Measurements from ENCODE around the gene TOR1AIP1. TPM values are rescaled to one million over a fixed set of nuclear protein-coding genes. Genes with fewer than 3 reads are reported as not detected.

Gene TOR1AIP1
- total RNA-seq, 5 donors from 2014 or later (not counting 1 experiment from before 2014, with no cell fraction given): 41.1 to 60.3 (median 44.7) TPM

DNA sequence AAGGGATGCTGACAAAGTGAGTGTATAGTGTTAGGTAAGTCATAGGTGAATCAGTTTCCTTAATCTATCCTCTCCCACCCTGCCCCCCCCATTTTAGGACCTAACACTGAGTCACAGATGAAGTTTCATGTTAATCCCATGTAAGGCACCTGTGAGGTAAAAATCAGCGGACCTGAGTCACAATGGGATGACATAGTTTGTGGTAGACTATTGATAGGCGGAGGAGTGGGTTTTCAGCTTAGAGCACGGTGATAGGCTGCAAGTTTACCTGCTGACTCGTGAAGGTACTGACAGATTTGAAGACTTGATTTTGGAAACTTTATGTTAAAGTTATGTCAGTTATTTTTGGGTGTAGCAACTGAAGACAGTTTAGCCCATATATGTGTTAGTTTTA lies 1.7 kb downstream of the TOR1AIP1 start:
- Histone ChIP-seq H3K27me3 (replicated peaks in 1 of 2; ENCODE audit: control insufficient read depth in 2 of 2, extremely low read depth in 1 of 2, insufficient read depth in 2 of 2, low read length in 1 of 2) (no peaks in the 10 kb centered on the region), H3K4me1 (ENCODE audit: control insufficient read depth in 1 of 2, extremely low read depth in 1 of 2, insufficient read depth in 2 of 2, low read length in 2 of 2) (peaks cover 16 to 26% of the 10 kb centered on the region in 2 experiments), H3K4me3 (ENCODE audit: control insufficient read depth in 1 of 2, extremely low read depth in 1 of 2, low read length in 1 of 2) (peak overlapping the region; percentile 92 to 96), H3K27ac (ENCODE audit: low read length) (peak overlapping the region; percentile 96), H3K36me3 (ENCODE audit: control insufficient read depth in 2 of 2, extremely low read depth in 1 of 2, insufficient read depth in 1 of 2, low read length in 1 of 2) (peaks cover 3 to 33% of the 10 kb centered on the region in 2 donors), H3K9me3 (no peaks in the 10 kb centered on the region)
- DNase-seq (peak in 34 of 35 experiments; percentile 15 to 78 (median 54)), ATAC-seq (replicated peaks in 1 of 4) (peak in 1 of 4 experiments; percentile 36)
- H3K4me3 Mint-ChIP-seq: peak overlapping the region; percentile 93 to 99 (median 95)
- 5% methylated on average over 4 of the region's 4 CpGs for WGBS (ENCODE audit: insufficient coverage)
- no peaks in the 10 kb centered on the region for H3K27me3 Mint-ChIP-seq
- POLR2A ChIA-PET: interaction anchor here (0.6 to 2.7 kb wide), 7 partner anchors 14 to 71 kb away, joined by 3 to 22 read pairs (median 5); partner anchors contain the start of gene CEP350 (in 1 of the 2)
- CTCF ChIA-PET: interaction anchor here (0.5 to 2.5 kb wide), 4 partner anchors 15 to 291 kb away, joined by 3 to 14 read pairs (median 10); partner anchors contain the start of gene CEP350 (in 1 of the 2)
- peak overlapping the region; percentile 100 for H3K27ac Mint-ChIP-seq
- no peaks in the 10 kb centered on the region for H3K9me3 Mint-ChIP-seq
- H3K4me1 Mint-ChIP-seq: peaks cover 58 to 70% (median 68%) of the 10 kb centered on the region in 3 donors
- H3K36me3 Mint-ChIP-seq: peaks cover 13% of the 10 kb centered on the region

DNA sequence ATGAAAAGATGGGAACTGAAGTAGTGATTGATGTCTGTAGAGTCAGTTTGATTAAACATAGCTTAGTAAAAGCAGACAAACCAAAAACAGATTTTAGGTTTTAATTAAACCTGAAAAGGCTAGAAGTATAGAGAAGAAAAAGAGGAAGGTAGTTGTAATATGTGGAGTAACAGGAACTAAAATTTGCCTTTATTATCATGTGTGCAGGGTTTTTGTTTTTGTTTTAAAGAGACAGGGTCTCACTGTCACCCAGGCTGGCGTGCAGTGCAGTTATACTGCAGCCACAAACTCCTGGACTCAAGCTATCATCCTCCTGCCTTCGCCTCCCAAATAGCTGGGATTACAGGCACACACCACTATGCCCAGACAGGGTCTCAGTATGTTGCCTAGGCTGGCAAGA lies 6.0 kb downstream of the TOR1AIP1 start:
- CTCF ChIA-PET: no interaction called here
- Mint-ChIP-seq H3K27ac (no peak overlapping the region), H3K27me3 (no peaks in the 10 kb centered on the region), H3K4me1 (peaks cover 52 to 56% (median 55%) of the 10 kb centered on the region in 3 donors), H3K9me3 (no peaks in the 10 kb centered on the region), H3K4me3 (peak overlapping the region in 2 of 3 donors; percentile 1 to 10), H3K36me3 (peaks cover 22% of the 10 kb centered on the region)
- no peaks in the 10 kb centered on the region for H3K9me3 ChIP-seq
- DNase-seq (no peak), ATAC-seq (replicated peaks in 1 of 4) (no peak)
- POLR2A ChIA-PET: interaction anchor here in 1 of 2 donors (0.6 kb wide), 2 partner anchors 42 to 178 kb away, joined by 5 to 6 read pairs; no protein-coding TSS in a partner anchor
- no peaks in the 10 kb centered on the region for H3K27me3 ChIP-seq (replicated peaks in 1 of 2; ENCODE audit: control insufficient read depth in 2 of 2, extremely low read depth in 1 of 2, insufficient read depth in 2 of 2, low read length in 1 of 2)
- H3K36me3 ChIP-seq (ENCODE audit: control insufficient read depth in 2 of 2, extremely low read depth in 1 of 2, insufficient read depth in 1 of 2, low read length in 1 of 2): peaks cover 3 to 60% of the 10 kb centered on the region in 2 donors
- H3K4me3 ChIP-seq (ENCODE audit: control insufficient read depth in 1 of 2, extremely low read depth in 1 of 2, low read length in 1 of 2): no peak overlapping the region
- H3K4me1 ChIP-seq (ENCODE audit: control insufficient read depth in 1 of 2, extremely low read depth in 1 of 2, insufficient read depth in 2 of 2, low read length in 2 of 2): peaks cover 16 to 20% of the 10 kb centered on the region in 2 experiments
- WGBS (ENCODE audit: insufficient coverage): no CpG with 5 or more reads among the region's 2 CpGs
- H3K27ac ChIP-seq (ENCODE audit: low read length): no peak overlapping the region

DNA sequence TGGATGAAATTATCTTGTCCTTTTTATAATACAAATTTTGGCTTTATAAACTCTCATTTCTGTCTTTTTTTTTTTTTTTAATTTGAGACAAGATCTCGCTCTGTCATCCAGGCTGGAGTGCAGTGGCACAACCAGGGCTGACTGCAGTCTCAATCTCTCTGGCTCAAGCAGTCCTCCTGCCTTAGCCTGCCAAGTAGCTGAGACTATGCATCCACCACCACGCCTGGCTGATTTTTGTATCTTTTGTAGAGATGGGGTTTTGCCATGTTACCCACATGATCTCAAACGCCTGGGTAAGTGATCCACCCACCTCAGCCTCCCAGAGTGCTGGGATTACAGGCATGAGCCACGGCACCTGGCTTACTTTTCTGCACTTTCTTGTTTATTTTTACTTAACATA lies 7.5 kb downstream of the TOR1AIP1 start:
- DNase-seq (no peak), ATAC-seq (replicated peaks in 1 of 4) (no peak)
- Mint-ChIP-seq H3K27me3 (no peaks in the 10 kb centered on the region), H3K36me3 (peaks cover 19% of the 10 kb centered on the region), H3K27ac (no peak overlapping the region), H3K4me3 (no peak overlapping the region), H3K9me3 (no peaks in the 10 kb centered on the region), H3K4me1 (peaks cover 43 to 44% (median 43%) of the 10 kb centered on the region in 3 donors)
- no peaks in the 10 kb centered on the region for H3K27me3 ChIP-seq (replicated peaks in 1 of 2; ENCODE audit: control insufficient read depth in 2 of 2, extremely low read depth in 1 of 2, insufficient read depth in 2 of 2, low read length in 1 of 2)
- H3K4me3 ChIP-seq (ENCODE audit: control insufficient read depth in 1 of 2, extremely low read depth in 1 of 2, low read length in 1 of 2): no peak overlapping the region
- peaks cover 14% of the 10 kb centered on the region in 2 experiments for H3K4me1 ChIP-seq (ENCODE audit: control insufficient read depth in 1 of 2, extremely low read depth in 1 of 2, insufficient read depth in 2 of 2, low read length in 2 of 2)
- WGBS (ENCODE audit: insufficient coverage): 100% methylated on average over 1 of the region's 4 CpGs
- no peaks in the 10 kb centered on the region for H3K9me3 ChIP-seq
- ChIA-PET POLR2A (interaction anchor here in 1 of 2 donors (0.7 kb wide), 1 partner anchor 45 kb away, joined by 3 read pairs; no protein-coding TSS in a partner anchor), CTCF (interaction anchor here in 1 of 2 donors (0.9 kb wide), 1 partner anchor 22 kb away, joined by 3 read pairs; no protein-coding TSS in a partner anchor)
- peaks cover 3 to 70% of the 10 kb centered on the region in 2 donors for H3K36me3 ChIP-seq (ENCODE audit: control insufficient read depth in 2 of 2, extremely low read depth in 1 of 2, insufficient read depth in 1 of 2, low read length in 1 of 2)
- no peak overlapping the region for H3K27ac ChIP-seq (ENCODE audit: low read length)

DNA sequence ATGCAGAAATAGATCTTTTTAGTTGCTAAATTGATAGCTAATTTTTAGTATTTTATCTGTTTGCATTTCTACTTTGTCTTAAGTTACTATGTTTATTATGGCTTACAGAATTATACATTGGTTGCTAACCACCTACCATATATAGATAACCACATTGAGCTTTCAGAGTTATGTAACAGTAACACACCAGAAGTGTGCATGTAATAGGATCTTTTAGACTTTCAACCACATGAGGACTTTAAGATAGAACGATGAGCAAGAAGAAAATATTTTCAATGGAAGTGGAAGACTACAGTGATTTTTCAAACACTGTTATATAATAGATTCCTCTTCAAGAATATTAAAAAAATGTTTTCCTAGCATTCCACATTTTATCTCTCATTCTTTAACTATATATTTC lies 28.8 kb downstream of the TOR1AIP1 start:
- ChIA-PET CTCF (interaction anchor here (0.9 to 1.4 kb wide), 5 partner anchors 9 to 205 kb away, joined by 3 to 6 read pairs (median 3); no protein-coding TSS in a partner anchor), POLR2A (interaction anchor here in 1 of 2 donors (1.6 kb wide), 1 partner anchor 28 kb away, joined by 4 read pairs; the partner anchor contains the start of gene TOR1AIP1)
- no CpG with 5 or more reads among the region's 1 CpG for WGBS (ENCODE audit: insufficient coverage)
- Mint-ChIP-seq H3K4me1 (peaks cover 7 to 20% (median 7%) of the 10 kb centered on the region in 3 donors), H3K4me3 (no peak overlapping the region), H3K27ac (peak overlapping the region in 1 of 2 donors; percentile 11), H3K36me3 (peaks cover 40% of the 10 kb centered on the region), H3K27me3 (no peaks in the 10 kb centered on the region), H3K9me3 (no peaks in the 10 kb centered on the region)
- ATAC-seq (replicated peaks in 1 of 4) (no peak), DNase-seq (no peak)
- Histone ChIP-seq H3K36me3 (ENCODE audit: control insufficient read depth in 2 of 2, extremely low read depth in 1 of 2, insufficient read depth in 1 of 2, low read length in 1 of 2) (peaks cover 0 to 60% of the 10 kb centered on the region in 2 donors), H3K4me3 (ENCODE audit: control insufficient read depth in 1 of 2, extremely low read depth in 1 of 2, low read length in 1 of 2) (no peak overlapping the region), H3K27me3 (replicated peaks in 1 of 2; ENCODE audit: control insufficient read depth in 2 of 2, extremely low read depth in 1 of 2, insufficient read depth in 2 of 2, low read length in 1 of 2) (no peaks in the 10 kb centered on the region), H3K27ac (ENCODE audit: low read length) (no peak overlapping the region), H3K4me1 (ENCODE audit: control insufficient read depth in 1 of 2, extremely low read depth in 1 of 2, insufficient read depth in 2 of 2, low read length in 2 of 2) (no peaks in the 10 kb centered on the region), H3K9me3 (no peaks in the 10 kb centered on the region)

DNA sequence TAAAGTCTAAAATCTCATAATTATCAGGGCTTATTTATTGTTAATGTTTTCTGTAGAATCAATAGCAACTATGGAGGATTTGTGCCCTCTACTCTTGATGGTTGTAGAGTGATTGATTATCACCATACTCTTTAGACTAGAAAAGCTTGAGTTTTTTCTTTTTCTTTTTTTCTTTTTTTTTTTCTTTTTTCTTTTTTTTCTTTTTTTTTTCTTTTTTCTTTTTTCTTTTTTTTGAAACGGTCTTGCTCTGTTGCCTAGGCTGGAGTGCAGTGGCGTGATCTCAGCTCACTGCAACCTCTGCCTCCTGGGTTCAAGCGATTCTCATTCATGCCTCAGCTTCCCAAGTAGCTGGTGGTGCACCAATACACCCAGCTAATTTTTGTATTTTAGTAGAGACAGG lies 29.7 kb downstream of the TOR1AIP1 start:
- no peak overlapping the region for H3K4me3 ChIP-seq (ENCODE audit: control insufficient read depth in 1 of 2, extremely low read depth in 1 of 2, low read length in 1 of 2)
- POLR2A ChIA-PET: interaction anchor here in 1 of 2 donors (0.6 to 0.8 kb wide), 3 partner anchors 8 to 46 kb away, joined by 3 to 5 read pairs (median 5); partner anchors contain the start of gene CEP350
- H3K4me1 Mint-ChIP-seq: peaks cover 7 to 20% (median 7%) of the 10 kb centered on the region in 3 donors
- no peaks in the 10 kb centered on the region for H3K4me1 ChIP-seq (ENCODE audit: control insufficient read depth in 1 of 2, extremely low read depth in 1 of 2, insufficient read depth in 2 of 2, low read length in 2 of 2)
- H3K9me3 ChIP-seq: no peaks in the 10 kb centered on the region
- H3K27me3 Mint-ChIP-seq: no peaks in the 10 kb centered on the region
- ATAC-seq (replicated peaks in 1 of 4) (no peak), DNase-seq (no peak)
- H3K9me3 Mint-ChIP-seq: no peaks in the 10 kb centered on the region
- peaks cover 0 to 66% of the 10 kb centered on the region in 2 donors for H3K36me3 ChIP-seq (ENCODE audit: control insufficient read depth in 2 of 2, extremely low read depth in 1 of 2, insufficient read depth in 1 of 2, low read length in 1 of 2)
- no peaks in the 10 kb centered on the region for H3K27me3 ChIP-seq (replicated peaks in 1 of 2; ENCODE audit: control insufficient read depth in 2 of 2, extremely low read depth in 1 of 2, insufficient read depth in 2 of 2, low read length in 1 of 2)
- CTCF ChIA-PET: interaction anchor here (0.6 to 1.4 kb wide), 6 partner anchors 10 to 205 kb away, joined by 3 to 6 read pairs (median 3); partner anchors contain the start of gene CEP350 (in 1 of the 2)
- no peak overlapping the region for H3K4me3 Mint-ChIP-seq
- no peak overlapping the region for H3K27ac ChIP-seq (ENCODE audit: low read length)
- H3K27ac Mint-ChIP-seq: no peak overlapping the region
- H3K36me3 Mint-ChIP-seq: peaks cover 36% of the 10 kb centered on the region
- WGBS (ENCODE audit: insufficient coverage): no CpG with 5 or more reads among the region's 3 CpGs

DNA sequence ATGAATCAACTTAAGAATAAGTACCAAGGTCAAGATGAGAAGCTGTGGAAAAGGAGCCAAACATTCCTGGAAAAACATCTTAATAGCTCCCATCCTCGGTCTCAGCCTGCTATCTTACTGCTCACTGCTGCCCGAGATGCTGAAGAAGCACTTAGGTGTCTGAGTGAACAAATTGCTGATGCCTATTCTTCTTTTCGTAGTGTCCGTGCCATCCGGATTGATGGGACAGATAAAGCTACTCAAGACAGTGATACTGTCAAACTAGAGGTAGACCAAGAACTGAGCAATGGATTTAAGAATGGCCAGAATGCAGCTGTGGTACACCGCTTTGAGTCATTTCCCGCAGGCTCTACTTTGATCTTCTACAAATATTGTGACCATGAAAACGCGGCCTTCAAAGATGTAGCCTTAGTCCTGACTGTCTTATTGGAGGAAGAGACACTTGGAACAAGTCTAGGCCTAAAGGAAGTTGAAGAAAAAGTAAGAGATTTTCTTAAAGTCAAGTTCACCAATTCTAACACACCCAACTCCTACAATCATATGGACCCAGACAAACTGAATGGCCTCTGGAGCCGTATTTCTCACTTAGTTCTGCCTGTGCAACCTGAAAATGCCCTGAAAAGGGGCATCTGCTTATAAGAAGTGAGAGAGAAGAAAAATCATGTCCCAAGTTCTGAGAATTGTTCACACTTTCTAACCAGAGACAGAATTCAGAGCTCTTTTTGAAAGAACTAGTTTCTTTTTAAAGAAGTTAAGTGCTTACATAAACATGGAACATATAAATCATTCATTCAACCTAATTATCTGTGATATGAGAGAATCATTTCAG lies 35.7 kb downstream of the TOR1AIP1 start:
- H3K4me1 ChIP-seq (ENCODE audit: control insufficient read depth in 1 of 2, extremely low read depth in 1 of 2, insufficient read depth in 2 of 2, low read length in 2 of 2): no peaks in the 10 kb centered on the region
- H3K27me3 Mint-ChIP-seq: no peaks in the 10 kb centered on the region
- peaks cover 52% of the 10 kb centered on the region for H3K36me3 Mint-ChIP-seq
- H3K27ac ChIP-seq (ENCODE audit: low read length): no peak overlapping the region
- POLR2A ChIA-PET: interaction anchor here in 1 of 2 donors (0.5 to 0.6 kb wide), 2 partner anchors 26 to 1191 kb away, joined by 3 read pairs; no protein-coding TSS in a partner anchor
- no peak overlapping the region for H3K4me3 Mint-ChIP-seq
- WGBS (ENCODE audit: insufficient coverage): 87% methylated on average over 7 of the region's 10 CpGs
- peaks cover 5 to 71% of the 10 kb centered on the region in 2 donors for H3K36me3 ChIP-seq (ENCODE audit: control insufficient read depth in 2 of 2, extremely low read depth in 1 of 2, insufficient read depth in 1 of 2, low read length in 1 of 2)
- no peaks in the 10 kb centered on the region for H3K27me3 ChIP-seq (replicated peaks in 1 of 2; ENCODE audit: control insufficient read depth in 2 of 2, extremely low read depth in 1 of 2, insufficient read depth in 2 of 2, low read length in 1 of 2)
- CTCF ChIA-PET: interaction anchor here (0.7 to 1.0 kb wide), 2 partner anchors 36 to 125 kb away, joined by 3 to 4 read pairs; partner anchors contain the start of gene CEP350 (in 1 of the 2)
- peaks cover 0 to 10% (median 0%) of the 10 kb centered on the region in 3 donors for H3K4me1 Mint-ChIP-seq
- H3K27ac Mint-ChIP-seq: peak overlapping the region; percentile 28 to 31
- no peaks in the 10 kb centered on the region for H3K9me3 Mint-ChIP-seq
- DNase-seq (no peak), ATAC-seq (replicated peaks in 1 of 4) (no peak)
- H3K4me3 ChIP-seq (ENCODE audit: control insufficient read depth in 1 of 2, extremely low read depth in 1 of 2, low read length in 1 of 2): no peak overlapping the region
- no peaks in the 10 kb centered on the region for H3K9me3 ChIP-seq
